ENCODE data around the gene EBF3.

DNA sequence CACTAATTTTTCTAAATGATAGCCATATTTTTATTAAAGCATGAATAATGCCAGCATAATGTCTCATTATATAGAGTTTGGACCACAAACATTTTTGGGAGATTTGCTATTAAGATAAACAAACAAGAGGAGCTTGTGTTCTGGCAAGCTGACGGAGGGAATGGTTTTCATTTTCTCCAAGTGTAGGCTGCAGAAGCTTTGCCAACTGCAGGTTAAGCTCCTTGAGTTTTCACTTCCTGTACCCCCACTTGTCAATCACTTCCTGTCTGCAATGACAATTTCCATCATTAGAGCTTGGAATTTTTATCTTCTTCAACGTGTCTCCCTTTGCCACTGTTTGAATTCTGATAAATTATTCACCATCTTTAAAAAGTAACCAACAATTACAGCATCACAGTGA is 13.4 kb downstream of the EBF3 start:
- no peak for TF ChIP-seq POLR2A (IDR thresholded peaks at IDR 0.05; ENCODE audit: low read depth, low read length)
- no peak for TF ChIP-seq POLR2AphosphoS5 (IDR thresholded peaks at IDR 0.05; ENCODE audit: low read depth, low read length)

Data from GM12892 (cell line).